ENCODE data around the gene GASK1B. TPM values are rescaled to one million over a fixed set of nuclear protein-coding genes. Genes with fewer than 3 reads are reported as not detected.

The GASK1B gene
- total and polyA plus RNA-seq, 2 donors (not counting 3 experiments of a cell fraction or from before 2014, with no cell fraction given): 160 to 235 TPM

DNA sequence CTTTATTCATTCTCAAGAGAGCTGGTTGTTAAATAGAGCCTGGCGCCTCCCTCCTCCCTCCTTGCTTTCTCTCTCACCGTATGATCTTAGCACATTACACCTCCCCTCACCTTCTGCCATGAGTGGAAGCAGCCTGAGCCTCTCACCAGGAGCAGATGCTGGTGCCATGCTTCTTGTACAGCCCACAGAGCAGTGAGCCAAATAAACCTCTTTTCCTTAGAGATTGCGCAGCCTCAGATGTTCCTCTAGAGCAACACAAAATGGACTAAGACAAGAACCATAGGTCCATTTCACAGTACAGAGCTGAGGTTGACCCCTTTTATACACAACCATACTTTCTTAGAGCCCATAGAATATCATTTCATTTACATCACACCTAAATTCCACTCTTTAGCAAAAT is 27.4 kb upstream of the GASK1B start:
- ChIA-PET CTCF (interaction anchor here (0.9 to 1.9 kb wide), 2 partner anchors 10 to 55 kb away, joined by 3 to 7 read pairs; partner anchors contain the start of gene TMEM144), POLR2A (no interaction called here)
- intact Hi-C loops (cut with micrococcal nuclease) (no loop called here), dilution Hi-C loops (cut with MboI; ENCODE audit: extremely low pct_ligation_motif_present, low sequenced_read_pairs) (no loop called here)
- no TSS peak for BruUV-seq (replicated peaks)
- H3K4me2 ChIP-seq (ENCODE audit: insufficient read depth, low read length): no peak overlapping the region
- DNase-seq (ENCODE audit: low read depth, low spot score): no peak
- no peaks in the 10 kb centered on the region for H3K4me1 ChIP-seq (ENCODE audit: control insufficient read depth, extremely low read depth, insufficient read depth, low read length)
- H4K20me1 ChIP-seq (replicated peaks; ENCODE audit: control insufficient read depth, extremely low read depth, insufficient read depth, low read length): no peaks in the 10 kb centered on the region
- TF ChIP-seq POLR2A (IDR thresholded peaks at IDR 0.05; ENCODE audit: low read depth, low read length) (no peak), GATA2 (IDR thresholded peaks at IDR 0.05; ENCODE audit: insufficient read depth, insufficient read length, low read depth, low read length) (no peak), MYC (IDR thresholded peaks at IDR 0.05; ENCODE audit: low read depth, low read length) (no peak), JUN (IDR thresholded peaks at IDR 0.05; ENCODE audit: borderline replicate concordance, insufficient read depth, insufficient read length, low read depth) (no peak), POLR2AphosphoS5 (IDR thresholded peaks at IDR 0.05; ENCODE audit: insufficient read depth, low read depth, low read length) (no peak), FOS (IDR thresholded peaks at IDR 0.05; ENCODE audit: borderline replicate concordance, insufficient read depth, low read length) (no peak), EZH2 (IDR thresholded peaks at IDR 0.05; ENCODE audit: borderline replicate concordance, low read depth, low read length, severe bottlenecking) (no peak)
- TF ChIP-seq, protein P1, sequence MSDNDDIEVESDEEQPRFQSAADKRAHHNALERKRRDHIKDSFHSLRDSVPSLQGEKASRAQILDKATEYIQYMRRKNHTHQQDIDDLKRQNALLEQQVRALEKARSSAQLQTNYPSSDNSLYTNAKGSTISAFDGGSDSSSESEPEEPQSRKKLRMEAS (IDR thresholded peaks at IDR 0.05; ENCODE audit: insufficient read depth, insufficient read length): no peak
- TF ChIP-seq, protein P2, sequence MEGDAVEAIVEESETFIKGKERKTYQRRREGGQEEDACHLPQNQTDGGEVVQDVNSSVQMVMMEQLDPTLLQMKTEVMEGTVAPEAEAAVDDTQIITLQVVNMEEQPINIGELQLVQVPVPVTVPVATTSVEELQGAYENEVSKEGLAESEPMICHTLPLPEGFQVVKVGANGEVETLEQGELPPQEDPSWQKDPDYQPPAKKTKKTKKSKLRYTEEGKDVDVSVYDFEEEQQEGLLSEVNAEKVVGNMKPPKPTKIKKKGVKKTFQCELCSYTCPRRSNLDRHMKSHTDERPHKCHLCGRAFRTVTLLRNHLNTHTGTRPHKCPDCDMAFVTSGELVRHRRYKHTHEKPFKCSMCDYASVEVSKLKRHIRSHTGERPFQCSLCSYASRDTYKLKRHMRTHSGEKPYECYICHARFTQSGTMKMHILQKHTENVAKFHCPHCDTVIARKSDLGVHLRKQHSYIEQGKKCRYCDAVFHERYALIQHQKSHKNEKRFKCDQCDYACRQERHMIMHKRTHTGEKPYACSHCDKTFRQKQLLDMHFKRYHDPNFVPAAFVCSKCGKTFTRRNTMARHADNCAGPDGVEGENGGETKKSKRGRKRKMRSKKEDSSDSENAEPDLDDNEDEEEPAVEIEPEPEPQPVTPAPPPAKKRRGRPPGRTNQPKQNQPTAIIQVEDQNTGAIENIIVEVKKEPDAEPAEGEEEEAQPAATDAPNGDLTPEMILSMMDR (IDR thresholded peaks at IDR 0.05; ENCODE audit: extremely low read depth in 1 of 2, insufficient read depth in 1 of 2, low read depth in 1 of 2, low read length in 2 of 2): no peak
- no peaks in the 10 kb centered on the region for H3K9me3 ChIP-seq (replicated peaks; ENCODE audit: control insufficient read depth, insufficient read depth, low read length)
- no peaks in the 10 kb centered on the region for H3K9me1 ChIP-seq (replicated peaks; ENCODE audit: control insufficient read depth, extremely low read depth, insufficient read depth, low read length)
- no peak overlapping the region for H3K4me3 ChIP-seq (replicated peaks in 1 of 3; ENCODE audit: insufficient read depth in 1 of 3, low read depth in 1 of 3, low read length in 3 of 3)
- no peak overlapping the region for H3K9ac ChIP-seq (replicated peaks; ENCODE audit: extremely low read depth, insufficient read depth, low read length)
- H3K36me3 ChIP-seq (ENCODE audit: control insufficient read depth in 2 of 2, extremely low read depth in 1 of 2, insufficient read depth in 2 of 2, low read length in 2 of 2): peaks cover 4 to 5% of the 10 kb centered on the region in 2 experiments
- H2AFZ ChIP-seq (ENCODE audit: low read depth, low read length): no peak overlapping the region
- H3K79me2 ChIP-seq (ENCODE audit: control insufficient read depth, insufficient read depth, low read length): no peaks in the 10 kb centered on the region
- no peaks in the 10 kb centered on the region for H3K27me3 ChIP-seq (ENCODE audit: control insufficient read depth in 2 of 2, insufficient read depth in 2 of 2, low read length in 2 of 2)
- no peak for FAIRE-seq
- no peak overlapping the region for H3K27ac ChIP-seq (ENCODE audit: insufficient read depth, low read depth, low read length)
